Neural progenitor cell (in vitro differentiated cells): ENCODE measurements around the gene PBXIP1.
"Not testable (repeated sequence)": the region's sequence is repeated elsewhere in the genome, so short reads cannot be mapped to it uniquely, and the experiment has no call there.

Experiments
- EZH2 ChIP-seq: fragments of 200-600 bp; sonication (generic); IDR thresholded peaks from 2 replicates; pipeline ENCODE4 v1.6.1; 2017; ENCODE audit warnings: antibody characterized with exemption, mild to moderate bottlenecking, moderate library complexity
- TF ChIP-seq, protein P1 (sequence below): fragments of 200-600 bp; sonication (generic); IDR thresholded peaks from 2 replicates; pipeline ENCODE4 v1.5.1; 2017; ENCODE audit warnings: antibody characterized with exemption, mild to moderate bottlenecking

DNA sequence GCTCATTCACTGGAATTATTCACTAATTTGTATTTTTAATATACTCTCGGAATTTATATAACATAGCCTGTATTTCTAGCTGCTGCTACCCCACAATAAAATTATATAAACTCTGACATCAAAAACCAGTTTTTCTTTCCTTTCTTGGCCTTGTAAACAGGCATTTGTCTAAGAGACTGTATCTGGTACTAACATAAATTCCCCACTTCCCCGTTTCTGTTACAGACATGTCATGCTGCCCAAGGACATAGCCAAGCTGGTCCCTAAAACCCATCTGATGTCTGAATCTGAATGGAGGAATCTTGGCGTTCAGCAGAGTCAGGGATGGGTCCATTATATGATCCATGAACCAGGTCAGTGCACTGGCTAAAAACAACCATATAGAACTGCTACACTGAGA lies 21.9 kb upstream of the PBXIP1 start:
- not testable (repeated sequence) for TF ChIP-seq EZH2
- TF ChIP-seq, protein P1, sequence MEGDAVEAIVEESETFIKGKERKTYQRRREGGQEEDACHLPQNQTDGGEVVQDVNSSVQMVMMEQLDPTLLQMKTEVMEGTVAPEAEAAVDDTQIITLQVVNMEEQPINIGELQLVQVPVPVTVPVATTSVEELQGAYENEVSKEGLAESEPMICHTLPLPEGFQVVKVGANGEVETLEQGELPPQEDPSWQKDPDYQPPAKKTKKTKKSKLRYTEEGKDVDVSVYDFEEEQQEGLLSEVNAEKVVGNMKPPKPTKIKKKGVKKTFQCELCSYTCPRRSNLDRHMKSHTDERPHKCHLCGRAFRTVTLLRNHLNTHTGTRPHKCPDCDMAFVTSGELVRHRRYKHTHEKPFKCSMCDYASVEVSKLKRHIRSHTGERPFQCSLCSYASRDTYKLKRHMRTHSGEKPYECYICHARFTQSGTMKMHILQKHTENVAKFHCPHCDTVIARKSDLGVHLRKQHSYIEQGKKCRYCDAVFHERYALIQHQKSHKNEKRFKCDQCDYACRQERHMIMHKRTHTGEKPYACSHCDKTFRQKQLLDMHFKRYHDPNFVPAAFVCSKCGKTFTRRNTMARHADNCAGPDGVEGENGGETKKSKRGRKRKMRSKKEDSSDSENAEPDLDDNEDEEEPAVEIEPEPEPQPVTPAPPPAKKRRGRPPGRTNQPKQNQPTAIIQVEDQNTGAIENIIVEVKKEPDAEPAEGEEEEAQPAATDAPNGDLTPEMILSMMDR: not testable (repeated sequence)
